HepG2 (cell line): ENCODE results near the gene MYO1E. TPM values are rescaled to one million over a fixed set of nuclear protein-coding genes. Genes with fewer than 3 reads are reported as not detected.

Source experiments
- ATAC-seq: fragments of 200-7000 bp; cut with Tn5 transposase; 3 replicates; pipeline ENCODE4 v1.9.1; 2020; ENCODE audit warnings: mild to moderate bottlenecking, moderate library complexity
- BruUV-seq: library from RNA; stranded (reverse); fragments of 400-500 nt; replicated peaks from 2 replicates; lab custom pipeline; 2021; lab: Mats Ljungman, UMichigan
- CTCF ChIA-PET: fragments of 300-600 bp; formaldehyde crosslinking; extraction: SDS; loops from one replicate; lab custom pipeline; 2021; ENCODE audit warnings: low total read pairs, inconsistent platforms, low intra/inter-chr PET ratio; lab: Yijun Ruan, JAX
- POLR2A ChIA-PET: fragments of 350-600 bp; sonication (Branson Sonifier 250); formaldehyde crosslinking; loops from one replicate; lab custom pipeline; 2020; ENCODE audit warnings: antibody characterized with exemption, inconsistent platforms; lab: Yijun Ruan, JAX
- DNase-seq: peaks from one replicate; pipeline ENCODE4 v3.0.0-alpha.2; 2015; ENCODE audit warnings: low spot score
- FAIRE-seq: peaks from 3 replicates; lab custom pipeline; 2011; peaks lifted over from hg19 to GRCh38; lab: Jason Lieb, UNC
- H2AFZ ChIP-seq: one replicate; pipeline ENCODE4 v1.6.1; 2011; ENCODE audit warnings: low read length, inconsistent platforms
- H3K27ac ChIP-seq: fragments of 300-600 bp; 3 replicates; pipeline ENCODE4 v1.8.0; 2011; ENCODE audit warnings: mixed run types, mild to moderate bottlenecking, mixed read lengths, low read length, inconsistent platforms; ENCODE audit not compliant: insufficient read depth; ENCODE audit errors: extremely low read length
- H3K27me3 ChIP-seq, 2 experiments: fragments of 200-600 bp in 1 of 2; 2 replicates in 1 of 2; 3 replicates in 1 of 2; pipeline versions ENCODE4 v1.6.0 to v1.8.0; 2011; ENCODE audit warnings: low read length in 2 of 2, mild to moderate bottlenecking in 2 of 2, moderate library complexity in 2 of 2, inconsistent platforms in 1 of 2; ENCODE audit not compliant: insufficient read depth in 2 of 2, control insufficient read depth in 1 of 2
- H3K36me3 ChIP-seq, 2 experiments: fragments of 200-600 bp in 1 of 2; replicated peaks in 1 of 2; 2 replicates in 1 of 2; 3 replicates in 1 of 2; pipeline versions ENCODE4 v1.5.1 to v1.8.0; 2011; ENCODE audit warnings: low read length in 2 of 2, inconsistent platforms in 1 of 2; ENCODE audit not compliant: insufficient read depth in 2 of 2, control insufficient read depth in 1 of 2
- H3K4me1 ChIP-seq: 2 replicates; pipeline ENCODE4 v1.5.1; 2012; ENCODE audit warnings: low read length, inconsistent platforms; ENCODE audit not compliant: insufficient read depth
- H3K4me2 ChIP-seq: 2 replicates; pipeline ENCODE4 v1.6.0; 2011; ENCODE audit warnings: low read depth, low read length, inconsistent platforms
- H3K4me3 ChIP-seq, 3 experiments: fragments of 200-600 bp in 1 of 3; sonication (generic), shearing (Covaris generic) in 1 of 3; replicated peaks in 1 of 3; 2 replicates each; pipeline ENCODE4 v1.5.1; 2011 to 2016; ENCODE audit warnings: low read length in 3 of 3, inconsistent platforms in 2 of 3, low read depth in 2 of 3, mild to moderate bottlenecking in 2 of 3, control low read depth in 1 of 3, mixed read lengths in 1 of 3; ENCODE audit not compliant: insufficient read depth in 1 of 3
- H3K79me2 ChIP-seq: one replicate; pipeline ENCODE4 v1.6.1; 2011; ENCODE audit warnings: low read length, inconsistent platforms; ENCODE audit not compliant: insufficient read depth
- H3K9ac ChIP-seq: 2 replicates; pipeline ENCODE4 v1.6.0; 2011; ENCODE audit warnings: mild to moderate bottlenecking, low read depth, low read length, inconsistent platforms; ENCODE audit not compliant: insufficient read depth
- H3K9me3 ChIP-seq: 2 replicates; pipeline ENCODE4 v1.5.1; 2012; ENCODE audit warnings: mild to moderate bottlenecking, low read length
- H4K20me1 ChIP-seq: 2 replicates; pipeline ENCODE4 v1.6.0; 2011; ENCODE audit warnings: inconsistent platforms, mild to moderate bottlenecking, low read length, moderate library complexity; ENCODE audit not compliant: insufficient read depth
- DPF2 ChIP-seq: sonication (generic); formaldehyde crosslinking; IDR thresholded peaks from 2 replicates; pipeline ENCODE4 v1.4.0; 2020; ENCODE audit warnings: mild to moderate bottlenecking, low read depth, missing genetic modification reagents, borderline replicate concordance
- HDAC2 ChIP-seq: sonication (generic); formaldehyde crosslinking; IDR thresholded peaks from 2 replicates; pipeline ENCODE4 v1.4.0; 2020; ENCODE audit warnings: missing genetic modification reagents
- NFIC ChIP-seq: IDR thresholded peaks from 2 replicates; pipeline ENCODE4 v1.6.1; 2012; ENCODE audit warnings: mild to moderate bottlenecking, low read length, inconsistent platforms
- NR2F2 ChIP-seq: IDR thresholded peaks from 2 replicates; pipeline ENCODE4 v1.6.1; 2012; ENCODE audit warnings: low read depth, inconsistent platforms, borderline replicate concordance
- PLRG1 ChIP-seq: fragments of 450-650 bp; conservative IDR thresholded peaks from 2 replicates; pipeline ENCODE4 v1.6.1; 2016
- RFX3 ChIP-seq: IDR thresholded peaks from 2 replicates; pipeline ENCODE4 v1.6.1; 2016; ENCODE audit warnings: missing biosample characterization, missing genetic modification reagents
- ZBTB8A ChIP-seq: sonication (generic); formaldehyde crosslinking; IDR thresholded peaks from 2 replicates; pipeline ENCODE4 v1.4.0; 2020; ENCODE audit warnings: mild to moderate bottlenecking, low read depth, missing genetic modification reagents, borderline replicate concordance
- ZNF331 ChIP-seq: sonication (generic); formaldehyde crosslinking; IDR thresholded peaks from 2 replicates; pipeline ENCODE4 v1.4.0; 2020; ENCODE audit warnings: missing genetic modification reagents
- ZNF343 ChIP-seq: sonication (generic); formaldehyde crosslinking; IDR thresholded peaks from 2 replicates; pipeline ENCODE4 v1.4.0; 2020; ENCODE audit warnings: mild to moderate bottlenecking, missing genetic modification reagents
- ZNF44 ChIP-seq: sonication (generic); formaldehyde crosslinking; IDR thresholded peaks from 2 replicates; pipeline ENCODE4 v1.5.1; 2020; ENCODE audit warnings: mild to moderate bottlenecking, missing genetic modification reagents
- WGBS: methylation state at CpG from one replicate; pipeline ENCODE4 v1.1.6; 2017; ENCODE audit warnings: low lambda C conversion rate; 5-methylcytosine and 5-hydroxymethylcytosine counted together
- in situ Hi-C: cut with HindIII; loops from 2 replicates; pipeline ENCODE4 v1.10.0; 2017; ENCODE audit warnings: low pct_unique_long_range_greater_than_20kb; ENCODE audit not compliant: extremely low pct_ligation_motif_present
- intact Hi-C: fragments of 100-400 bp; cut with micrococcal nuclease; formaldehyde crosslinking; loops from one replicate; pipeline ENCODE4 v1.10.0; 2022; ENCODE audit not compliant: unreplicated experiment
- polyA plus RNA-seq, 8 experiments: library from polyadenylated mRNA; depleted of rRNA in 3 of 8; stranded (reverse) in 7 of 8; unstranded in 1 of 8; fragments of >200 nt; fragmentation: Illumina TruSeq in 4 of 8; extraction: Trizol in 4 of 8; gene quantifications; 2 replicates each; pipeline versions ENCODE4 v1.2.1 to v1.2.3, GENCODE V29; 2011 to 2016; ENCODE audit warnings: low read depth in 4 of 8, missing spikeins in 1 of 8, mixed read lengths in 1 of 8; ENCODE audit not compliant: insufficient read depth in 1 of 8
- total RNA-seq, 5 experiments: library from RNA; depleted of rRNA; stranded (reverse); fragments of >200 nt; fragmentation: Illumina TruSeq; extraction: Trizol; gene quantifications; 2 replicates each; pipeline ENCODE4 v1.2.3, GENCODE V29; 2016; ENCODE audit warnings: low read depth in 1 of 5
- TF ChIP-seq, protein P1 (sequence below): sonication (generic); formaldehyde crosslinking; IDR thresholded peaks from 2 replicates; pipeline ENCODE4 v1.4.0; 2020; ENCODE audit warnings: missing genetic modification reagents
- TF ChIP-seq, protein P2 (sequence below): sonication (generic); formaldehyde crosslinking; IDR thresholded peaks from 2 replicates; pipeline ENCODE4 v1.4.0; 2020; ENCODE audit warnings: low read depth, mild to moderate bottlenecking, missing genetic modification reagents

Gene MYO1E
- total and polyA plus RNA-seq, 2 of the 13 experiments (the other 11 are each of a cell fraction or from before 2014, with no cell fraction given), result 15.7 to 25.1 TPM

DNA sequence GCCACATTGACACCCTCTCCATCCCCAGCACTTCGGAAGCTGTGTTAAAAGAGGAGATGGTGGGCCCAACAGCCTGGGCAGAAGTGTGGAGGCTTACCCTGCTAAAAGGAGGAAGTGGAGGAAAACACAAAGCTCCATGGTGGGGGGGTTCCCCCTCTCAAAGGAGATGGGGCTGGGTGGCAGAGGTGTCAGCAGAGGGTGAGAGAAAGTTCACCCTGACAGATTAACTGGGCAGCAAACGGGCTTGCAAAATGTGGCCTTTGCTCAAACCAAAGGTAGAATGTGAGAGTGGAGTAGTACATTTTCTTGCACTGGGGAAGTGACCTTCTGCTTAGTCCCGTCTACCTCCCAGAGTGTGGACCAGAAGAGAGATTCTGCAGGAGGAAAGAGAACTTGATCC is 44.7 kb downstream of the MYO1E start:
- 73% methylated on average over 3 of the region's 3 CpGs for WGBS
- Histone ChIP-seq H3K9me3 (no peaks in the 10 kb centered on the region), H3K36me3 (no peaks in the 10 kb centered on the region; a peak in 1 of 5 replicates), H3K4me1 (peaks cover 53% of the 10 kb centered on the region), H2AFZ (no peak overlapping the region), H3K9ac (no peak overlapping the region), H3K79me2 (peaks cover 15% of the 10 kb centered on the region), H3K27ac (no peak overlapping the region), H4K20me1 (no peaks in the 10 kb centered on the region), H3K27me3 (no peaks in the 10 kb centered on the region), H3K4me3 (no peak overlapping the region), H3K4me2 (no peak overlapping the region)
- DNase-seq, result no peak
- ChIA-PET POLR2A (no interaction called here), CTCF (no interaction called here)
- no peak for FAIRE-seq
- ATAC-seq, result no peak
- TF ChIP-seq ZNF44 (CRISPR knock-in tag) (no peak), ZBTB8A (CRISPR knock-in tag) (no peak), NFIC (no peak), PLRG1 (no peak), ZNF343 (CRISPR knock-in tag) (no peak), RFX3 (no peak), NR2F2 (no peak), HDAC2 (CRISPR knock-in tag) (no peak), ZNF331 (CRISPR knock-in tag) (no peak), DPF2 (CRISPR knock-in tag) (no peak)
- TF ChIP-seq, protein P1, sequence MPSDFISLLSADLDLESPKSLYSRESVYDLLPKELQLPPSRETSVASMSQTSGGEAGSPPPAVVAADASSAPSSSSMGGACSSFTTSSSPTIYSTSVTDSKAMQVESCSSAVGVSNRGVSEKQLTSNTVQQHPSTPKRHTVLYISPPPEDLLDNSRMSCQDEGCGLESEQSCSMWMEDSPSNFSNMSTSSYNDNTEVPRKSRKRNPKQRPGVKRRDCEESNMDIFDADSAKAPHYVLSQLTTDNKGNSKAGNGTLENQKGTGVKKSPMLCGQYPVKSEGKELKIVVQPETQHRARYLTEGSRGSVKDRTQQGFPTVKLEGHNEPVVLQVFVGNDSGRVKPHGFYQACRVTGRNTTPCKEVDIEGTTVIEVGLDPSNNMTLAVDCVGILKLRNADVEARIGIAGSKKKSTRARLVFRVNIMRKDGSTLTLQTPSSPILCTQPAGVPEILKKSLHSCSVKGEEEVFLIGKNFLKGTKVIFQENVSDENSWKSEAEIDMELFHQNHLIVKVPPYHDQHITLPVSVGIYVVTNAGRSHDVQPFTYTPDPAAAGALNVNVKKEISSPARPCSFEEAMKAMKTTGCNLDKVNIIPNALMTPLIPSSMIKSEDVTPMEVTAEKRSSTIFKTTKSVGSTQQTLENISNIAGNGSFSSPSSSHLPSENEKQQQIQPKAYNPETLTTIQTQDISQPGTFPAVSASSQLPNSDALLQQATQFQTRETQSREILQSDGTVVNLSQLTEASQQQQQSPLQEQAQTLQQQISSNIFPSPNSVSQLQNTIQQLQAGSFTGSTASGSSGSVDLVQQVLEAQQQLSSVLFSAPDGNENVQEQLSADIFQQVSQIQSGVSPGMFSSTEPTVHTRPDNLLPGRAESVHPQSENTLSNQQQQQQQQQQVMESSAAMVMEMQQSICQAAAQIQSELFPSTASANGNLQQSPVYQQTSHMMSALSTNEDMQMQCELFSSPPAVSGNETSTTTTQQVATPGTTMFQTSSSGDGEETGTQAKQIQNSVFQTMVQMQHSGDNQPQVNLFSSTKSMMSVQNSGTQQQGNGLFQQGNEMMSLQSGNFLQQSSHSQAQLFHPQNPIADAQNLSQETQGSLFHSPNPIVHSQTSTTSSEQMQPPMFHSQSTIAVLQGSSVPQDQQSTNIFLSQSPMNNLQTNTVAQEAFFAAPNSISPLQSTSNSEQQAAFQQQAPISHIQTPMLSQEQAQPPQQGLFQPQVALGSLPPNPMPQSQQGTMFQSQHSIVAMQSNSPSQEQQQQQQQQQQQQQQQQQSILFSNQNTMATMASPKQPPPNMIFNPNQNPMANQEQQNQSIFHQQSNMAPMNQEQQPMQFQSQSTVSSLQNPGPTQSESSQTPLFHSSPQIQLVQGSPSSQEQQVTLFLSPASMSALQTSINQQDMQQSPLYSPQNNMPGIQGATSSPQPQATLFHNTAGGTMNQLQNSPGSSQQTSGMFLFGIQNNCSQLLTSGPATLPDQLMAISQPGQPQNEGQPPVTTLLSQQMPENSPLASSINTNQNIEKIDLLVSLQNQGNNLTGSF, result no peak
- TF ChIP-seq, protein P2, sequence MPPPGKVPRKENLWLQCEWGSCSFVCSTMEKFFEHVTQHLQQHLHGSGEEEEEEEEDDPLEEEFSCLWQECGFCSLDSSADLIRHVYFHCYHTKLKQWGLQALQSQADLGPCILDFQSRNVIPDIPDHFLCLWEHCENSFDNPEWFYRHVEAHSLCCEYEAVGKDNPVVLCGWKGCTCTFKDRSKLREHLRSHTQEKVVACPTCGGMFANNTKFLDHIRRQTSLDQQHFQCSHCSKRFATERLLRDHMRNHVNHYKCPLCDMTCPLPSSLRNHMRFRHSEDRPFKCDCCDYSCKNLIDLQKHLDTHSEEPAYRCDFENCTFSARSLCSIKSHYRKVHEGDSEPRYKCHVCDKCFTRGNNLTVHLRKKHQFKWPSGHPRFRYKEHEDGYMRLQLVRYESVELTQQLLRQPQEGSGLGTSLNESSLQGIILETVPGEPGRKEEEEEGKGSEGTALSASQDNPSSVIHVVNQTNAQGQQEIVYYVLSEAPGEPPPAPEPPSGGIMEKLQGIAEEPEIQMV, result no peak
- no TSS peak for BruUV-seq
- in situ Hi-C loops, result no loop called here
- intact Hi-C loops, result loop anchor here (10.0 kb wide), 1 partner anchor 53 kb away; no protein-coding TSS in a partner anchor
